ENCODE data around the gene LZTR1.

The LZTR1 gene

GRCh38 chr22:20988573-20989322 lies 6.7 kb downstream of the LZTR1 start:
- ChIA-PET POLR2A (interaction anchor here (0.6 kb wide), 1 partner anchor 134 kb away, joined by 7 read pairs; no protein-coding TSS in a partner anchor), CTCF (no interaction called here)
- DNase-seq (ENCODE audit: extremely low spot score), result no peak
- no peak for TF ChIP-seq CTCF (IDR thresholded peaks at IDR 0.05; ENCODE audit: control extremely low read depth, extremely low read depth, low read depth, missing control alignments)

- ChIA-PET CTCF (interaction anchor here (1.7 kb wide), 1 partner anchor 8 kb away, joined by 4 read pairs; no protein-coding TSS in a partner anchor), POLR2A (interaction anchor here (1.0 kb wide), 1 partner anchor 8 kb away, joined by 3 read pairs; the partner anchor contains the start of gene LZTR1)
- no peak for TF ChIP-seq CTCF (IDR thresholded peaks at IDR 0.05; ENCODE audit: control extremely low read depth, extremely low read depth, low read depth, missing control alignments)
- DNase-seq (ENCODE audit: extremely low spot score), result no peak
Observed at GRCh38 chr22:20989323-20990138, 7.4 kb downstream of the LZTR1 start.

- ChIA-PET POLR2A (interaction anchor here (1.0 kb wide), 1 partner anchor 9 kb away, joined by 3 read pairs; the partner anchor contains the start of gene LZTR1), CTCF (interaction anchor here (1.2 to 1.7 kb wide), 4 partner anchors 8 to 29 kb away, joined by 3 to 6 read pairs (median 4); partner anchors contain the start of gene LZTR1)
- DNase-seq (ENCODE audit: extremely low spot score), result no peak
- TF ChIP-seq CTCF (IDR thresholded peaks at IDR 0.05; ENCODE audit: control extremely low read depth, extremely low read depth, low read depth, missing control alignments), result no peak
Observed at GRCh38 chr22:20990184-20991180, 8.4 kb downstream of the LZTR1 start.

GRCh38 chr22:20991252-20992055 lies 9.4 kb downstream of the LZTR1 start:
- ChIA-PET CTCF (interaction anchor here (1.2 to 1.6 kb wide), 3 partner anchors 8 to 30 kb away, joined by 3 to 6 read pairs (median 5); partner anchors contain the start of gene LZTR1), POLR2A (no interaction called here)
- DNase-seq (ENCODE audit: extremely low spot score), result no peak
- no peak for TF ChIP-seq CTCF (IDR thresholded peaks at IDR 0.05; ENCODE audit: control extremely low read depth, extremely low read depth, low read depth, missing control alignments)

GRCh38 chr22:20992056-20992442 lies 10.0 kb downstream of the LZTR1 start:
- POLR2A ChIA-PET, result no interaction called here
- TF ChIP-seq CTCF (IDR thresholded peaks at IDR 0.05; ENCODE audit: control extremely low read depth, extremely low read depth, low read depth, missing control alignments), result no peak
- CTCF ChIA-PET, result interaction anchor here (1.6 kb wide), 2 partner anchors 10 to 31 kb away, joined by 5 to 6 read pairs; partner anchors contain the start of gene LZTR1
- DNase-seq (ENCODE audit: extremely low spot score), result no peak

Data from GM10248 (cell line).